ENCODE data around the gene CKAP4. TPM values are rescaled to one million over a fixed set of nuclear protein-coding genes. Genes with fewer than 3 reads are reported as not detected.

CKAP4 gene
- total RNA-seq, 1 experiment from 2014 or later: 69.6 TPM

DNA sequence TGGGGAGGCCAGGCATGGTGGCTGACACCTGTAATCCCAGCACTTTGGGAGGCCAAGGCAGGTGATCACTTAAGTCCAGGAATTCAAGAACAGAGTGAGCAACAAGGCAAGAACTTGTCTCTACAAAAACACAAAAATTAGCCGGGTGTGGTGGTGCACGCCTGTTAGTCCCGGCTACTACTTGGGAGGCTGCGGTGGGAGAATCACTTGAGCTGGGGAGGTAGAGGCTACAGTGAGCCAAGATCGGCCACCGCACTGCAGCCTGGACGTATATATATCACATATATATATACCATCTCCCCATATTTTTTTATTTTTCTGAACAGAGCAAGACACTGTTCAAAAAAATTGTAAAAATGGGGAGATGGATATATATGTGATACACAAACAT, 19.5 kb downstream of the CKAP4 start (continued):
- TF ChIP-seq, protein P1, sequence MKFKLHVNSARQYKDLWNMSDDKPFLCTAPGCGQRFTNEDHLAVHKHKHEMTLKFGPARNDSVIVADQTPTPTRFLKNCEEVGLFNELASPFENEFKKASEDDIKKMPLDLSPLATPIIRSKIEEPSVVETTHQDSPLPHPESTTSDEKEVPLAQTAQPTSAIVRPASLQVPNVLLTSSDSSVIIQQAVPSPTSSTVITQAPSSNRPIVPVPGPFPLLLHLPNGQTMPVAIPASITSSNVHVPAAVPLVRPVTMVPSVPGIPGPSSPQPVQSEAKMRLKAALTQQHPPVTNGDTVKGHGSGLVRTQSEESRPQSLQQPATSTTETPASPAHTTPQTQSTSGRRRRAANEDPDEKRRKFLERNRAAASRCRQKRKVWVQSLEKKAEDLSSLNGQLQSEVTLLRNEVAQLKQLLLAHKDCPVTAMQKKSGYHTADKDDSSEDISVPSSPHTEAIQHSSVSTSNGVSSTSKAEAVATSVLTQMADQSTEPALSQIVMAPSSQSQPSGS (CRISPR knock-in tag; IDR thresholded peaks at IDR 0.05; ENCODE audit: borderline replicate concordance, low read depth): no peak
- TF ChIP-seq, protein P2, sequence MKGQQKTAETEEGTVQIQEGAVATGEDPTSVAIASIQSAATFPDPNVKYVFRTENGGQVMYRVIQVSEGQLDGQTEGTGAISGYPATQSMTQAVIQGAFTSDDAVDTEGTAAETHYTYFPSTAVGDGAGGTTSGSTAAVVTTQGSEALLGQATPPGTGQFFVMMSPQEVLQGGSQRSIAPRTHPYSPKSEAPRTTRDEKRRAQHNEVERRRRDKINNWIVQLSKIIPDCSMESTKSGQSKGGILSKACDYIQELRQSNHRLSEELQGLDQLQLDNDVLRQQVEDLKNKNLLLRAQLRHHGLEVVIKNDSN (CRISPR knock-in tag; IDR thresholded peaks at IDR 0.05): no peak
- TF ChIP-seq, protein P3, sequence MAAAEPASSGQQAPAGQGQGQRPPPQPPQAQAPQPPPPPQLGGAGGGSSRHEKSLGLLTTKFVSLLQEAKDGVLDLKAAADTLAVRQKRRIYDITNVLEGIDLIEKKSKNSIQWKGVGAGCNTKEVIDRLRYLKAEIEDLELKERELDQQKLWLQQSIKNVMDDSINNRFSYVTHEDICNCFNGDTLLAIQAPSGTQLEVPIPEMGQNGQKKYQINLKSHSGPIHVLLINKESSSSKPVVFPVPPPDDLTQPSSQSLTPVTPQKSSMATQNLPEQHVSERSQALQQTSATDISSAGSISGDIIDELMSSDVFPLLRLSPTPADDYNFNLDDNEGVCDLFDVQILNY (CRISPR knock-in tag; IDR thresholded peaks at IDR 0.05): no peak
- TF ChIP-seq, protein P4, sequence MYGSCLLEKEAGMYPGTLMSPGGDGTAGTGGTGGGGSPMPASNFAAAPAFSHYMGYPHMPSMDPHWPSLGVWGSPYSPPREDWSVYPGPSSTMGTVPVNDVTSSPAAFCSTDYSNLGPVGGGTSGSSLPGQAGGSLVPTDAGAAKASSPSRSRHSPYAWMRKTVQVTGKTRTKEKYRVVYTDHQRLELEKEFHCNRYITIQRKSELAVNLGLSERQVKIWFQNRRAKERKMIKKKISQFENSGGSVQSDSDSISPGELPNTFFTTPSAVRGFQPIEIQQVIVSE (CRISPR knock-in tag; IDR thresholded peaks at IDR 0.05; ENCODE audit: borderline replicate concordance): no peak
- TF ChIP-seq, protein P5, sequence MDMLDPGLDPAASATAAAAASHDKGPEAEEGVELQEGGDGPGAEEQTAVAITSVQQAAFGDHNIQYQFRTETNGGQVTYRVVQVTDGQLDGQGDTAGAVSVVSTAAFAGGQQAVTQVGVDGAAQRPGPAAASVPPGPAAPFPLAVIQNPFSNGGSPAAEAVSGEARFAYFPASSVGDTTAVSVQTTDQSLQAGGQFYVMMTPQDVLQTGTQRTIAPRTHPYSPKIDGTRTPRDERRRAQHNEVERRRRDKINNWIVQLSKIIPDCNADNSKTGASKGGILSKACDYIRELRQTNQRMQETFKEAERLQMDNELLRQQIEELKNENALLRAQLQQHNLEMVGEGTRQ (CRISPR knock-in tag; IDR thresholded peaks at IDR 0.05): no peak

DNA sequence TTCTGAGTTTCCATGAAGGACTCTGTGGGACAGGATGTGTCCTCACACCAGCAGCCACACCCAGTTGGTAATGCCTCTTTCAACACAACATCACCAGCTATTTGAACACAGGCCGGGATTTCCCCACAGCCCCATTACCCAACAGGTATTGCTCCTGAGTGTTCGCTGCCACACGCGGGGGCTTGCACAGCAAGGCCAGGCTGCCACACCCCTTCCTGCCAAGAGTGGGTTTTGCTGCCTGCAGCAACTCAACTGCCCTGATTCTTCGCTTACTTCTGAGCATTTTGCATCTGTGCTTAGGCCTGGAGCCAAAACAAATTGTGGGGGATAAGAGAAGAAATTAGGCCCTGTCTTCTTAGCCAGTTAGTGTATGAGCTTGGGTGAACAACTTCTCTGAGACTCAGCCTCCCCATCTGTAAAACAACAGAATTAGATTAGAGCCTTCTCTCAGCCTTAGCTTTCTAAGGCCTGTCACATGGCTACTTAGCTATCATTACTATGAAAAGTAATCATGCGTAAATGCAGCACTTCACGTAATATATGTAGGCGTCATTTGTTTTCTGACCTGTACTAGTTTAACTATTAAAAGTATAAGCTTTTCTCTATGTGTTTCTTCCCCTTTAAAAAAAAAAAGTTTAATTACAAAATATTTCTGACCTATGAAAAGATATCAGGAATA, 20.0 kb downstream of the CKAP4 start:
- ATAC-seq: no peak
- Mint-ChIP-seq H3K4me3 (no peak overlapping the region), H3K27ac (no peak overlapping the region), H3K27me3 (ENCODE audit: low read depth) (no peaks in the 10 kb centered on the region), H3K4me1 (peaks cover 9% of the 10 kb centered on the region), H3K9me3 (no peaks in the 10 kb centered on the region), H3K36me3 (no peaks in the 10 kb centered on the region)
- POLR2A ChIA-PET: interaction anchor here (1.2 kb wide), 1 partner anchor 55 kb away, joined by 3 read pairs; no protein-coding TSS in a partner anchor
- TF ChIP-seq, protein P6, sequence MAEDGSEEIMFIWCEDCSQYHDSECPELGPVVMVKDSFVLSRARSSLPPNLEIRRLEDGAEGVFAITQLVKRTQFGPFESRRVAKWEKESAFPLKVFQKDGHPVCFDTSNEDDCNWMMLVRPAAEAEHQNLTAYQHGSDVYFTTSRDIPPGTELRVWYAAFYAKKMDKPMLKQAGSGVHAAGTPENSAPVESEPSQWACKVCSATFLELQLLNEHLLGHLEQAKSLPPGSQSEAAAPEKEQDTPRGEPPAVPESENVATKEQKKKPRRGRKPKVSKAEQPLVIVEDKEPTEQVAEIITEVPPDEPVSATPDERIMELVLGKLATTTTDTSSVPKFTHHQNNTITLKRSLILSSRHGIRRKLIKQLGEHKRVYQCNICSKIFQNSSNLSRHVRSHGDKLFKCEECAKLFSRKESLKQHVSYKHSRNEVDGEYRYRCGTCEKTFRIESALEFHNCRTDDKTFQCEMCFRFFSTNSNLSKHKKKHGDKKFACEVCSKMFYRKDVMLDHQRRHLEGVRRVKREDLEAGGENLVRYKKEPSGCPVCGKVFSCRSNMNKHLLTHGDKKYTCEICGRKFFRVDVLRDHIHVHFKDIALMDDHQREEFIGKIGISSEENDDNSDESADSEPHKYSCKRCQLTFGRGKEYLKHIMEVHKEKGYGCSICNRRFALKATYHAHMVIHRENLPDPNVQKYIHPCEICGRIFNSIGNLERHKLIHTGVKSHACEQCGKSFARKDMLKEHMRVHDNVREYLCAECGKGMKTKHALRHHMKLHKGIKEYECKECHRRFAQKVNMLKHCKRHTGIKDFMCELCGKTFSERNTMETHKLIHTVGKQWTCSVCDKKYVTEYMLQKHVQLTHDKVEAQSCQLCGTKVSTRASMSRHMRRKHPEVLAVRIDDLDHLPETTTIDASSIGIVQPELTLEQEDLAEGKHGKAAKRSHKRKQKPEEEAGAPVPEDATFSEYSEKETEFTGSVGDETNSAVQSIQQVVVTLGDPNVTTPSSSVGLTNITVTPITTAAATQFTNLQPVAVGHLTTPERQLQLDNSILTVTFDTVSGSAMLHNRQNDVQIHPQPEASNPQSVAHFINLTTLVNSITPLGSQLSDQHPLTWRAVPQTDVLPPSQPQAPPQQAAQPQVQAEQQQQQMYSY (CRISPR knock-in tag; IDR thresholded peaks at IDR 0.05): no peak
- CTCF ChIA-PET: interaction anchor here (0.5 to 3.5 kb wide), 14 partner anchors 13 to 691 kb away, joined by 3 to 73 read pairs (median 6); partner anchors contain the start of gene POLR3B
- no peak for DNase-seq (ENCODE audit: low spot score)

DNA sequence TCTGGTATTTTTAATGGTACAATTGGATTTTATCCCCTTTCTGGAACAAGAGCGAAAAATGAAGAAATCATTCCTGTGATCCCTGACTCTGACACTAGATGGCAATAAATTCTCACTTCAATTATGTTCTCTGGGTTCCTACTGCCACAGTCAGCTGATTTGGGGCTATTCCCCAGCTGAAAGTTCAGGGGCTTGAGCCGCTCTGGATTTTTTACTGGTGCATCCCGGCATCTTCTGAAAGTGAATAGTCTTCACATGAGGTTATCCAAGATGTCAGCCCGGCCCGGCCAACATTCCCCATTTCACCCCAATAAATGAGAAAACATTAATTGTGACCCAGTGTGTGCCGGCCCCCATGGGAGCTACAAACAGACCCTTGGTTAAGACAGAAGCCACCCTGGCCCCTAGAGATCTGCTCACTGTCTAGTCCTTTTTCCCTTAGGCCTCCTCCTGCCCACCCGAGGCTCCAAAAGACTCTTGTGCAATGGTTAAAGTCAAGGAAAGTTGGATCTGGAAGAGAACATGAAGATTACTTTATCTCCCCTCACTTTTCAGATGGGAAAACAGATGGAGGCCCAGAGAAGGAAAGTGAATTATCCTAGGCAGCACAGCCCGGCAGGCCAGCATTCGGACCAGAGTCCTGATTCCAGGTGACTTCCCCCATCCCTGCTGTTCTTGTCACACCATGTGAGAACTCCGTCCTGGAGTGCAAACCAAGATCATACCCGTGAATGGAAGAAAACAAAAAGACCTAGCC, 20.8 kb downstream of the CKAP4 start:
- CTCF ChIA-PET: interaction anchor here (0.5 to 3.5 kb wide), 26 partner anchors 8 to 806 kb away, joined by 3 to 73 read pairs (median 4); partner anchors contain the start of genes CKAP4 and POLR3B
- DNase-seq (ENCODE audit: low spot score) (no peak), ATAC-seq (peak; percentile 44)
- Mint-ChIP-seq H3K36me3 (no peaks in the 10 kb centered on the region), H3K4me3 (no peak overlapping the region), H3K4me1 (peaks cover 9% of the 10 kb centered on the region), H3K27me3 (ENCODE audit: low read depth) (no peaks in the 10 kb centered on the region), H3K27ac (no peak overlapping the region), H3K9me3 (no peaks in the 10 kb centered on the region)
- TF ChIP-seq, protein P2 (CRISPR knock-in tag; IDR thresholded peaks at IDR 0.05): peak; percentile 25; the same call in 1 of the 2 replicates
- TF ChIP-seq, protein P7, sequence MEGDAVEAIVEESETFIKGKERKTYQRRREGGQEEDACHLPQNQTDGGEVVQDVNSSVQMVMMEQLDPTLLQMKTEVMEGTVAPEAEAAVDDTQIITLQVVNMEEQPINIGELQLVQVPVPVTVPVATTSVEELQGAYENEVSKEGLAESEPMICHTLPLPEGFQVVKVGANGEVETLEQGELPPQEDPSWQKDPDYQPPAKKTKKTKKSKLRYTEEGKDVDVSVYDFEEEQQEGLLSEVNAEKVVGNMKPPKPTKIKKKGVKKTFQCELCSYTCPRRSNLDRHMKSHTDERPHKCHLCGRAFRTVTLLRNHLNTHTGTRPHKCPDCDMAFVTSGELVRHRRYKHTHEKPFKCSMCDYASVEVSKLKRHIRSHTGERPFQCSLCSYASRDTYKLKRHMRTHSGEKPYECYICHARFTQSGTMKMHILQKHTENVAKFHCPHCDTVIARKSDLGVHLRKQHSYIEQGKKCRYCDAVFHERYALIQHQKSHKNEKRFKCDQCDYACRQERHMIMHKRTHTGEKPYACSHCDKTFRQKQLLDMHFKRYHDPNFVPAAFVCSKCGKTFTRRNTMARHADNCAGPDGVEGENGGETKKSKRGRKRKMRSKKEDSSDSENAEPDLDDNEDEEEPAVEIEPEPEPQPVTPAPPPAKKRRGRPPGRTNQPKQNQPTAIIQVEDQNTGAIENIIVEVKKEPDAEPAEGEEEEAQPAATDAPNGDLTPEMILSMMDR (IDR thresholded peaks at IDR 0.05): peak; percentile 56
- no peak for TF ChIP-seq PRRX2 (CRISPR knock-in tag; IDR thresholded peaks at IDR 0.05)
- POLR2A ChIA-PET: interaction anchor here (0.6 to 1.2 kb wide), 2 partner anchors 55 to 878 kb away, joined by 3 to 4 read pairs; no protein-coding TSS in a partner anchor
